DND-41 (cell line): ENCODE data around the gene TAF1D.
A peak's percentile ranks its signal among the peaks of the same experiment; 100 is the strongest.

Experiments
- ATAC-seq: fragments of 200-7000 bp; cut with Tn5 transposase; 3 replicates; pipeline ENCODE4 v1.9.1; 2021; ENCODE audit warnings: low read depth; ENCODE audit not compliant: insufficient read depth
- DNase-seq: peaks from one replicate; pipeline ENCODE4 v3.0.0-alpha.2; 2020
- H2AFZ ChIP-seq: 2 replicates; pipeline ENCODE4 v1.6.0; 2012; ENCODE audit warnings: low read depth, low read length
- H3K27ac ChIP-seq: 2 replicates; pipeline ENCODE4 v1.5.1; 2012; ENCODE audit warnings: low read length, inconsistent platforms
- H3K27me3 ChIP-seq: fragments of 200-600 bp; sonication (generic); 2 replicates; pipeline ENCODE4 v1.6.0; 2012; ENCODE audit warnings: low read length, mild to moderate bottlenecking, inconsistent platforms; ENCODE audit not compliant: insufficient read depth, poor library complexity
- H3K36me3 ChIP-seq: 2 replicates; pipeline ENCODE4 v1.5.1; 2012; ENCODE audit warnings: low read length, inconsistent platforms; ENCODE audit not compliant: insufficient read depth
- H3K4me1 ChIP-seq: 2 replicates; pipeline ENCODE4 v1.5.1; 2012; ENCODE audit warnings: mild to moderate bottlenecking, low read length; ENCODE audit not compliant: insufficient read depth
- H3K4me2 ChIP-seq: 2 replicates; pipeline ENCODE4 v1.6.0; 2012; ENCODE audit warnings: mild to moderate bottlenecking, moderate library complexity, low read length, inconsistent platforms; ENCODE audit not compliant: insufficient read depth
- H3K4me3 ChIP-seq, 2 experiments: fragments of 200-600 bp in 1 of 2; shearing (Covaris generic) in 1 of 2; 2 replicates each; pipeline ENCODE4 v1.5.1; 2012 to 2016; ENCODE audit warnings: inconsistent platforms in 2 of 2, low read length in 2 of 2, mild to moderate bottlenecking in 2 of 2, low read depth in 1 of 2, moderate library complexity in 1 of 2
- H3K79me2 ChIP-seq: 2 replicates; pipeline ENCODE4 v1.6.0; 2012; ENCODE audit warnings: low read length, inconsistent platforms; ENCODE audit not compliant: insufficient read depth
- H3K9ac ChIP-seq: 2 replicates; pipeline ENCODE4 v1.6.0; 2012; ENCODE audit warnings: low read depth, mild to moderate bottlenecking, inconsistent platforms, low read length, moderate library complexity
- H3K9me3 ChIP-seq: 2 replicates; pipeline ENCODE4 v1.5.1; 2012; ENCODE audit warnings: low read length, moderate library complexity, mild to moderate bottlenecking, inconsistent platforms; ENCODE audit not compliant: insufficient read depth, severe bottlenecking
- H4K20me1 ChIP-seq: 2 replicates; pipeline ENCODE4 v1.6.0; 2012; ENCODE audit warnings: low read length; ENCODE audit not compliant: insufficient read depth
- CTCF ChIP-seq: IDR thresholded peaks from 2 replicates; pipeline ENCODE4 v1.5.1; 2012; ENCODE audit warnings: borderline replicate concordance, low read length, moderate library complexity, mild to moderate bottlenecking; ENCODE audit not compliant: poor library complexity, severe bottlenecking; ENCODE audit errors: extremely low read depth
- EZH2 ChIP-seq: IDR thresholded peaks from 3 replicates; pipeline ENCODE4 v1.6.1; 2012; ENCODE audit warnings: borderline replicate concordance, low read depth, mild to moderate bottlenecking, moderate library complexity, low read length, inconsistent platforms; ENCODE audit not compliant: severe bottlenecking

Gene TAF1D

DNA sequence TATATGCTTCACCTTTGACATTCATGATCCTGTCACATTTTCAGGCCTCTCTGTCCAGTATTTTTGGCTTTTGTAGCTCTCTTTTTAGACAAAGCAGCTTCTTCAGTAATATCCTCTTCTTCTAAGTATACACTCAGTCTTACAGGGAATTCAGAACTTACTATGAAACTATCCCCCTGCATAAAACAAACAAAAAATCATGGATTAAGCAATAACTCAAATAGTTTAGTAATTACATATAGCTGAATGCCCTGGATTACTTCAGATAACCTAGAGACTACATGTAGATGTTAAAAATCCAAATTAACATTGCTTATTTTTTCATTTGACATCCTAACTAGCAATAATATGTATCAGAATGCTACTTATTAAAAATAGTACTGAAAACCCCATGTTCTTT lies 5.2 kb downstream of the TAF1D start:
- Histone ChIP-seq H3K36me3 (peaks cover 91% of the 10 kb centered on the region), H3K27ac (no peak overlapping the region), H4K20me1 (peaks cover 65% of the 10 kb centered on the region), H3K4me3 (peak overlapping the region in 1 of 2 experiments; percentile 24; a peak in 1 of 4 replicates), H3K27me3 (no peaks in the 10 kb centered on the region), H3K4me1 (peaks cover 59% of the 10 kb centered on the region), H3K9ac (no peak overlapping the region), H3K9me3 (no peaks in the 10 kb centered on the region), H2AFZ (no peak overlapping the region), H3K79me2 (peaks cover 87% of the 10 kb centered on the region), H3K4me2 (peak overlapping the region; percentile 71; the same call in 1 of the 2 replicates)
- ATAC-seq (no peak), DNase-seq (no peak)
- TF ChIP-seq CTCF (no peak), EZH2 (no peak)

DNA sequence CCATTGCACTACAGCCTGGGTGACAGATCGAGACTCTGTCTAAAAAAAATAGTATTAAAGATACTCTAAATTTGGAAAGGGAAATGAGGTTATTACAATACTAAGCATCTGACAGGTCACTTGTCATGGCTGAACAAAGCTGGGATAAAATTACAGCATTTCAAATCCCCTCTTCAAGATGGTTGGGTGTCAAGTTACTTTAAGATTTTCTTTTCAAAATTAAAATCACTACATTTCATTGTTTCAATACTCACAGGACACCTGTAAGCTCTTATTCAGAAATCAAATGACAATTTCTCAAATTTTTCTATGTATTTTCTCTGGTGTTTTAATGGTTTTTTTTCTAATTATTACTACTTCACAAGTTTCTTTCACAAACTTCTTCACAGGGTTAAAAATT lies 5.7 kb downstream of the TAF1D start:
- H3K4me1 ChIP-seq = peaks cover 59% of the 10 kb centered on the region
- no peak overlapping the region for H3K27ac ChIP-seq
- H2AFZ ChIP-seq = no peak overlapping the region
- peaks cover 96% of the 10 kb centered on the region for H3K36me3 ChIP-seq
- no peak overlapping the region for H3K9ac ChIP-seq
- no peak for ATAC-seq
- H3K9me3 ChIP-seq = no peaks in the 10 kb centered on the region
- DNase-seq = no peak
- H3K27me3 ChIP-seq = no peaks in the 10 kb centered on the region
- H3K79me2 ChIP-seq = peaks cover 82% of the 10 kb centered on the region
- peaks cover 69% of the 10 kb centered on the region for H4K20me1 ChIP-seq
- H3K4me2 ChIP-seq = peak overlapping the region; percentile 71; the same call in 1 of the 2 replicates
- no peak for TF ChIP-seq CTCF
- no peak for TF ChIP-seq EZH2
- H3K4me3 ChIP-seq = no peak overlapping the region

GRCh38 chr11:93734427-93735222 lies 6.7 kb downstream of the TAF1D start:
- peak overlapping the region; percentile 71; the same call in 1 of the 2 replicates for H3K4me2 ChIP-seq

More at GRCh38 chr11:93734427-93735222, 6.7 kb downstream of the TAF1D start:
- TF ChIP-seq EZH2 = no peak
- no peak for TF ChIP-seq CTCF
- H3K9ac ChIP-seq = no peak overlapping the region
- H3K4me1 ChIP-seq = peaks cover 53% of the 10 kb centered on the region
- H2AFZ ChIP-seq = no peak overlapping the region
- no peaks in the 10 kb centered on the region for H3K27me3 ChIP-seq
- DNase-seq = no peak
- H3K4me3 ChIP-seq = no peak overlapping the region
- H3K9me3 ChIP-seq = no peaks in the 10 kb centered on the region
- peaks cover 72% of the 10 kb centered on the region for H3K79me2 ChIP-seq
- H3K27ac ChIP-seq = no peak overlapping the region
- H3K36me3 ChIP-seq = peaks cover 100% of the 10 kb centered on the region
- peak; percentile 46; the same call in 2 of the 3 replicates for ATAC-seq
- H4K20me1 ChIP-seq = peaks cover 64% of the 10 kb centered on the region
